Pericardium fibroblast (primary cell): ENCODE results near the gene APOLD1. TPM values are rescaled to one million over a fixed set of nuclear protein-coding genes. Genes with fewer than 3 reads are reported as not detected.

Experiments used
- total RNA-seq: library from RNA; depleted of rRNA; stranded (reverse); fragments of >200 nt; gene quantifications from 2 replicates; pipeline ENCODE4 v1.2.3, GENCODE V29; 2015

Gene APOLD1, protein sequence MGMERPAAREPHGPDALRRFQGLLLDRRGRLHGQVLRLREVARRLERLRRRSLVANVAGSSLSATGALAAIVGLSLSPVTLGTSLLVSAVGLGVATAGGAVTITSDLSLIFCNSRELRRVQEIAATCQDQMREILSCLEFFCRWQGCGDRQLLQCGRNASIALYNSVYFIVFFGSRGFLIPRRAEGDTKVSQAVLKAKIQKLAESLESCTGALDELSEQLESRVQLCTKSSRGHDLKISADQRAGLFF
- 0.77 and 2.0 TPM in 2 replicates for total RNA-seq

DNA sequence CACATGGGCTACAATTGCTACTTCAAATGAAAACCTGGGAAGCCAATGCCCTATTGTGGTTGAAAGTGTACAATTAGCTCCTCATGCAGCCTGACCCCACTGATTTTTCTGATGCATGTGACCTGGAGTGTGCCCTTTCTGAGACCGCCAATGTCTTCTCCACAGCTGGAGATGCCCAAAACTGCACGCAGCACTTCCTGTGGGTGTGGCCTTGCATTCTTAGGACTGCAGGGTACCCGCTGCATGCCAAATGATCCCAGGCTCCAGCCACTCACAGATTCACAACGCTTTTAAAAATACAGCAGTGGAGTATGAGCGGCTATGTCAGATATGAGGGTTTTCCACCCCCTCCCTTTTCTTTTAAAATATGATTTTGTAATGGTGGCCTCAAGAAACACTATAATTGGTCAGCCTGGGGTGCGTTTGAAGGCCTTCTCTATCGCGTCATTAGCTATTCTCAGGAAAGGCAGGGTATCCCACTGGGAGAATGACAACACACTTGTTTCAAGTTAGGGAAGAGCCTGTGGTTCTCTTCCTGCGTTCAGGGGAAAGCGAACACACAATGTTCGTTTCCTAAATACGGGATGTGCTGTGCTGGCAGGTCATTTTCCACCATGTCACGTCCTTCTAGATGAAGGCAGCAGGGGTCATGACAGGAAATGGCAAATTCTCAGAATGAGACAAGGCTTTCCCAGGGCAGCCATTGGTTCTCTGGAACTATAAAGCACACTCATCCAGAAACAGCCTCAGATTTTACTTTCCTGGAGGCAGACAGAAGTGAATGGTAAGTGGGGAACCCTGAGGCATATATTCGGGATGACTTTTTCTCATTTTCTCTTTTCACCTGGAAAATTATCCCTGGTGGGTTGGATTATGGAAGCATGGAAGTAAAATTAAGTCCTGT lies at the start of gene APOLD1:
Gene APOLD1 (plus strand): TSS at position 749 of the 904 bp plus-strand sequence. CDS start 33 bp downstream, at position 782.

DNA sequence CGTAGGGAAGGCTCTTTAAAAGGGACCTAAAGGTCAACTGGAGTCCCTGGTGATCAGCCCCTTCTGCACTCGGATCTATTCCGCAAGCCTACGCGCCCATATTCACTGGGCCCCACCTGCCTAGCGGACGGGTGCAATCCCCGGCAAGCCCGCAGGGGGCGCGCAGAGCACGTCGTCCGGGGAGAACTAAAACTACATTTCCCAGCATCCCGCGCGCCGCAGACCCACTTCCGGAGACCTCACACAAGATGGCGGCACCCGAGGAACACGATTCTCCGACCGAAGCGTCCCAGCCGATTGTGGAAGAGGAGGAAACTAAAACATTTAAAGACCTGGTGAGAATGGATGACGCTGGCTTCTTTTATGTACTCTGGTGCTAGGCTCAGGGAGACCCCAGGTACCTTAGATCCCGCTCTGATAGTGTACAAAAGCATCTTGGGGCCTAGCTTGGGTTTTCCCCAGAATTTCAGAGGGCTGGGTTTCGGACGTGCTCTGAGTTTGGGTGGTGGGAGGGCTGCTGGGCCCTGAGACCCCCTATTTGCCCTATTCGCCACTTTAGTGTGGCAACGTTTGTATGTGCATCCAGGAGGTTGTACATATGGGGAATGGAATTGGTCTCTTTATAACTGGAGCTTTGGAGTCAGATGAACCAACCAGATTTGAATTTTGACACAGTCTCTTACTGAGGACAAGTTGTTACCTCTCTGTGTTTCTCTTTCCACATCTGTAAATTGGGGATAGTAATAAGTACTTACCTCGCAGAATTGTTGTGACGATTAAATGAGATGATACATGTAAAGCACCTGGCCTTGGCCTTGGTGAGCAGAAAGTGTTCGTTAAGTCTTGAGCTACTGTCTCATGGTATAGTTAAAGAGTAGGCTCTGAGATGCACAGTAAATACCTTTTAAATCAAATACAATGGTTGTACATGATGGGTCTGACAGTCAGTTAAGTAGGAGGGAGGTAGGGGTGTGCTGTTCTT lies 28.0 kb downstream of the APOLD1 start, which contains the start of gene DDX47:
Gene DDX47 (plus strand): TSS at position 227 of the 982 bp plus-strand sequence. CDS start 22 bp downstream, at position 249.

Other genes starting within 250 kb of the APOLD1 start
- 2.5 and 4.0 TPM in 2 replicates for gene DUSP16, start 222.8 kb upstream of the APOLD1 start, total RNA-seq
- gene CREBL2, start 173.8 kb upstream of the APOLD1 start, total RNA-seq, result 23.9 and 25.2 TPM in 2 replicates
- not detected in 2 replicates for gene GPR19, start 89.5 kb upstream of the APOLD1 start, total RNA-seq
- gene CDKN1B, start 68.3 kb upstream of the APOLD1 start, total RNA-seq, result 31.8 and 58.6 TPM in 2 replicates
- 56.0 and 62.5 TPM in 2 replicates for gene DDX47, start 27.7 kb downstream of the APOLD1 start, total RNA-seq
- gene GPRC5A, start 105.9 kb downstream of the APOLD1 start, total RNA-seq, result 8.1 and 14.6 TPM in 2 replicates
- gene GPRC5D, start 166.5 kb downstream of the APOLD1 start, total RNA-seq, result not detected in 2 replicates
- 38.5 and 43.6 TPM in 2 replicates for gene HEBP1, start 214.6 kb downstream of the APOLD1 start, total RNA-seq